IMR-90 (cell line): Measurements from ENCODE around the gene PCGF3. TPM values are rescaled to one million over a fixed set of nuclear protein-coding genes. Genes with fewer than 3 reads are reported as not detected.

Experiments used
- ATAC-seq: fragments of 200-7000 bp; cut with Tn5 transposase; 2 replicates; pipeline ENCODE4 v1.9.1; 2020; ENCODE audit warnings: low read depth, mild to moderate bottlenecking, moderate library complexity
- BruUV-seq: library from RNA; stranded (reverse); fragments of 400-500 nt; replicated peaks from 2 replicates; lab custom pipeline; 2021; lab: Mats Ljungman, UMichigan
- CTCF ChIA-PET: fragments of 300-600 bp; formaldehyde crosslinking; extraction: SDS; loops from one replicate; lab custom pipeline; 2021; ENCODE audit warnings: antibody characterized with exemption; lab: Yijun Ruan, JAX
- POLR2A ChIA-PET: fragments of 300-600 bp; sonication (Branson Sonifier 250); formaldehyde crosslinking; loops from one replicate; lab custom pipeline; 2022; ENCODE audit warnings: antibody characterized with exemption; ENCODE audit not compliant: unreplicated experiment; lab: Charles Lee
- DNase-seq: peaks from one replicate; pipeline ENCODE4 v3.0.0; 2013
- H2AFZ ChIP-seq: replicated peaks from 2 replicates; pipeline ENCODE3; 2013; ENCODE audit warnings: low read length, mild to moderate bottlenecking; ENCODE audit not compliant: poor library complexity
- H2AK5ac ChIP-seq: 2 replicates; pipeline ENCODE4 v1.6.1; 2013; ENCODE audit warnings: low read depth, low read length, inconsistent platforms
- H2AK9ac ChIP-seq: replicated peaks from 2 replicates; pipeline ENCODE3; 2013; ENCODE audit warnings: mild to moderate bottlenecking, low read depth, low read length, moderate library complexity; ENCODE audit not compliant: poor library complexity
- H2BK120ac ChIP-seq: 2 replicates; pipeline ENCODE4 v1.6.1; 2013; ENCODE audit warnings: low read depth, low read length, inconsistent platforms
- H2BK15ac ChIP-seq: 3 replicates; pipeline ENCODE4 v1.6.1; 2013; ENCODE audit warnings: low read depth, low read length, inconsistent platforms
- H2BK20ac ChIP-seq: 2 replicates; pipeline ENCODE4 v1.6.1; 2013; ENCODE audit warnings: low read depth, mild to moderate bottlenecking, inconsistent platforms, low read length, moderate library complexity
- H2BK5ac ChIP-seq: 2 replicates; pipeline ENCODE4 v1.6.1; 2013; ENCODE audit warnings: mild to moderate bottlenecking, low read depth, low read length, inconsistent platforms; ENCODE audit not compliant: poor library complexity, severe bottlenecking
- H3K14ac ChIP-seq: replicated peaks from 2 replicates; pipeline ENCODE4 v1.6.1; 2013; ENCODE audit warnings: low read depth, low read length, inconsistent platforms
- H3K18ac ChIP-seq: 2 replicates; pipeline ENCODE4 v1.6.1; 2013; ENCODE audit warnings: low read depth, low read length, control low read depth
- H3K23ac ChIP-seq: 2 replicates; pipeline ENCODE4 v1.6.1; 2013; ENCODE audit warnings: low read depth, low read length, inconsistent platforms
- H3K27ac ChIP-seq: 2 replicates; pipeline ENCODE4 v1.5.1; 2013; ENCODE audit warnings: mild to moderate bottlenecking, control low read depth, low read length; ENCODE audit not compliant: insufficient read depth
- H3K27me3 ChIP-seq: 2 replicates; pipeline ENCODE4 v1.6.1; 2013; ENCODE audit warnings: low read length; ENCODE audit not compliant: control insufficient read depth, insufficient read depth
- H3K36me3 ChIP-seq: 2 replicates; pipeline ENCODE4 v1.6.1; 2013; ENCODE audit warnings: low read length, mixed read lengths; ENCODE audit not compliant: control insufficient read depth, insufficient read depth
- H3K4ac ChIP-seq: 2 replicates; pipeline ENCODE4 v1.6.1; 2013; ENCODE audit warnings: low read depth, low read length, inconsistent platforms
- H3K4me1 ChIP-seq: 2 replicates; pipeline ENCODE4 v1.6.1; 2013; ENCODE audit warnings: low read length, mixed read lengths; ENCODE audit not compliant: control insufficient read depth, insufficient read depth
- H3K4me2 ChIP-seq: 2 replicates; pipeline ENCODE4 v1.6.1; 2013; ENCODE audit warnings: low read depth, mild to moderate bottlenecking, control low read depth, low read length, moderate library complexity
- H3K4me3 ChIP-seq: 2 replicates; pipeline ENCODE4 v1.5.1; 2013; ENCODE audit warnings: low read depth, mild to moderate bottlenecking, control low read depth, low read length, moderate library complexity; ENCODE audit not compliant: insufficient read depth
- H3K56ac ChIP-seq: 2 replicates; pipeline ENCODE4 v1.6.1; 2013; ENCODE audit warnings: low read length, inconsistent platforms; ENCODE audit not compliant: insufficient read depth; ENCODE audit errors: extremely low read depth
- H3K79me1 ChIP-seq, 2 experiments: 2 replicates each; pipeline ENCODE4 v1.6.1; 2013; ENCODE audit warnings: low read length in 2 of 2, inconsistent platforms in 1 of 2, low read depth in 1 of 2
- H3K9ac ChIP-seq: 2 replicates; pipeline ENCODE4 v1.6.1; 2013; ENCODE audit warnings: low read depth, low read length, control low read depth
- H3K9me1 ChIP-seq: 2 replicates; pipeline ENCODE4 v1.6.1; 2013; ENCODE audit warnings: low read length, inconsistent platforms; ENCODE audit not compliant: insufficient read depth
- H3K9me3 ChIP-seq: 2 replicates; pipeline ENCODE4 v1.6.1; 2013; ENCODE audit warnings: low read length; ENCODE audit not compliant: control insufficient read depth, insufficient read depth
- H4K20me1 ChIP-seq: 2 replicates; pipeline ENCODE4 v1.6.1; 2013; ENCODE audit warnings: low read length, inconsistent platforms; ENCODE audit not compliant: insufficient read depth
- H4K5ac ChIP-seq: 2 replicates; pipeline ENCODE4 v1.6.1; 2013; ENCODE audit warnings: mild to moderate bottlenecking, low read depth, low read length, control low read depth
- H4K8ac ChIP-seq, 2 experiments: 2 replicates each; pipeline ENCODE4 v1.6.1; 2013; ENCODE audit warnings: low read depth in 2 of 2, low read length in 2 of 2, control low read depth in 1 of 2, inconsistent platforms in 1 of 2
- H4K91ac ChIP-seq: 2 replicates; pipeline ENCODE4 v1.6.1; 2013; ENCODE audit warnings: low read depth, low read length, inconsistent platforms; ENCODE audit not compliant: insufficient read depth
- BHLHE40 ChIP-seq: fragments of 150-350 bp; IDR thresholded peaks from 2 replicates; pipeline ENCODE4 v1.6.1; 2016; ENCODE audit warnings: mild to moderate bottlenecking, low read depth, low read length
- FOS ChIP-seq: fragments of 150-350 bp; IDR thresholded peaks from 2 replicates; pipeline ENCODE4 v1.6.1; 2016; ENCODE audit warnings: low read depth, low read length
- MAFK ChIP-seq: IDR thresholded peaks from 2 replicates; pipeline ENCODE4 v1.6.1; 2012; ENCODE audit warnings: low read depth, low read length, improper control_type of control experiment
- MAZ ChIP-seq: IDR thresholded peaks from 2 replicates; pipeline ENCODE4 v1.6.1; 2012; ENCODE audit warnings: low read depth, mild to moderate bottlenecking, low read length, improper control_type of control experiment, moderate library complexity, borderline replicate concordance
- NFE2L2 ChIP-seq: fragments of 150-350 bp; IDR thresholded peaks from 2 replicates; pipeline ENCODE4 v1.6.1; 2016; ENCODE audit warnings: low read depth, mild to moderate bottlenecking, low read length
- RAD21 ChIP-seq: IDR thresholded peaks from 2 replicates; pipeline ENCODE4 v1.6.1; 2012; ENCODE audit warnings: low read length, improper control_type of control experiment
- RCOR1 ChIP-seq: IDR thresholded peaks from 2 replicates; pipeline ENCODE4 v1.6.1; 2012; ENCODE audit warnings: mild to moderate bottlenecking, low read length, improper control_type of control experiment; ENCODE audit not compliant: insufficient replicate concordance
- SMC3 ChIP-seq: fragments of 150-350 bp; IDR thresholded peaks from 2 replicates; pipeline ENCODE4 v1.6.1; 2016; ENCODE audit warnings: low read depth, mild to moderate bottlenecking, antibody characterized with exemption, low read length, moderate library complexity
- WGBS, 2 experiments: methylation state at CpG; one replicate each; pipeline versions ENCODE4 v1.1.5 to v1.1.7; 2013; ENCODE audit warnings: missing lambda C conversion rate in 2 of 2; ENCODE audit not compliant: insufficient read length in 1 of 2; ENCODE audit errors: extremely low coverage in 2 of 2; 5-methylcytosine and 5-hydroxymethylcytosine counted together
- dilution Hi-C: fragments of 300-500 bp; cut with HindIII; formaldehyde crosslinking; loops from one replicate; pipeline ENCODE4 v1.14.3; 2018; ENCODE audit warnings: low sequenced_read_pairs; ENCODE audit not compliant: unreplicated experiment
- in situ Hi-C: fragments of 300-500 bp; cut with MboI; formaldehyde crosslinking; loops from 3 replicates; pipeline ENCODE4 v1.14.3; 2019; ENCODE audit warnings: low sequenced_read_pairs, inconsistent platforms, mixed read lengths
- intact Hi-C: fragments of 100-400 bp; cut with micrococcal nuclease; formaldehyde crosslinking; loops from 2 replicates; pipeline ENCODE4 v1.10.0; 2022
- polyA plus RNA-seq, 3 experiments: library from polyadenylated mRNA; depleted of rRNA; stranded (reverse); fragments of >200 nt; gene quantifications; 2 replicates each; pipeline ENCODE4 v1.2.3, GENCODE V29; 2012; ENCODE audit warnings: low replicate concordance in 1 of 3
- total RNA-seq: library from RNA; depleted of rRNA; stranded (reverse); fragments of >200 nt; gene quantifications from 2 replicates; pipeline ENCODE4 v1.2.3, GENCODE V29; 2012
- TF ChIP-seq, protein P1 (sequence below): fragments of 150-350 bp; IDR thresholded peaks from 2 replicates; pipeline ENCODE4 v1.6.1; 2016; ENCODE audit warnings: low read depth, mild to moderate bottlenecking, low read length, moderate library complexity, borderline replicate concordance
- TF ChIP-seq, protein P2 (sequence below): conservative IDR thresholded peaks from 2 replicates; pipeline ENCODE4 v1.5.1; 2012; ENCODE audit warnings: mild to moderate bottlenecking, low read depth, low read length, improper control_type of control experiment

PCGF3 gene
- total and polyA plus RNA-seq, 2 of the 4 experiments (the other 2 are of a cell fraction) = 40.0 to 55.3 TPM

DNA sequence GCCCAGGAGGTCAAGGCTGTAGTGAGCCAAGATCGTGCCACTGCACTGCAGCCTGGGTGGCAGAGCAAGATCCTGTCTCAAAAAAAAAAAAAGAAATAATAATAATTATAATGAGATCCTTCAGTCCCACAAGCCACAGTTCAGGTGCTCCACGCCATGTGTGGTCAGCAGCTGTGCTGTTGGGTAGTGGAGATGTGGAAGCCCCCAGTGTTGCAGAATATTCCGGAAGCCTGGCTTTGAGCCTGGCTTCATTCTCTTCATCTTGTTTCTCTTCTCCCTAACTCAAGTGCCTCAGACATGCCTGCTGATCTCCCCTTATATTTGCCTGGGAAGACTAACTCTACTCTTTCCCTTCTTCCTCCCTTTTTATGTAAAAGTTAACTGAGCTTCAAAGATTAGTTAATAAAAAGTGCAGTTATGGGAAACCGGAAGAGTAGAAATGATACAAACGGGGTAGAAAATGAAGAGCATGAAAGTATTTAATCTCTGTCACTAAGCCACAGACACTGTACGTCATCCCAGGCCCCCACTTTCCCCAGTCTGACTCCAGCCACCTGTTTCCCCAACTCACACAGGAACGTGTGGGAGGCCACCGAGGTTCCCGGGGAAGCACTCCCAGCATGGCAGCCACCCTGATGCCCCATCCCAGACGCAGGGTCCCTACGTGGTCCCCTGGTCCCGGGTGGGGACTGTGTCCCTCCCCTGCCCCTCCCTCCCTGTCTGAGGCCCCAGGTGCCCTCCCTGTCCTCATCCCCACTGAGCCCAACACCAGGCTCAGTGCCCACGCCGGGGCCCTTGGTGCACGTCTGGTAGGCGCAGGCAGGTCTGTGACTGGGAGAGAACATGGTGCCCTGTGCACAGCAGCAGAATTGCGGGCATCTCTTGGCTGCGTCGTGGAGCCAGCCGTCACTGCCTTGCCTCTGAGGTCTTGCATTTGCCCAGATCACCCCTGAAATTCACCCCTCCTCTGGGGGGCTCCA lies 24.0 kb downstream of the PCGF3 start (continued):
- TF ChIP-seq, protein P1, sequence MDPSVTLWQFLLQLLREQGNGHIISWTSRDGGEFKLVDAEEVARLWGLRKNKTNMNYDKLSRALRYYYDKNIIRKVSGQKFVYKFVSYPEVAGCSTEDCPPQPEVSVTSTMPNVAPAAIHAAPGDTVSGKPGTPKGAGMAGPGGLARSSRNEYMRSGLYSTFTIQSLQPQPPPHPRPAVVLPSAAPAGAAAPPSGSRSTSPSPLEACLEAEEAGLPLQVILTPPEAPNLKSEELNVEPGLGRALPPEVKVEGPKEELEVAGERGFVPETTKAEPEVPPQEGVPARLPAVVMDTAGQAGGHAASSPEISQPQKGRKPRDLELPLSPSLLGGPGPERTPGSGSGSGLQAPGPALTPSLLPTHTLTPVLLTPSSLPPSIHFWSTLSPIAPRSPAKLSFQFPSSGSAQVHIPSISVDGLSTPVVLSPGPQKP = no peak

DNA sequence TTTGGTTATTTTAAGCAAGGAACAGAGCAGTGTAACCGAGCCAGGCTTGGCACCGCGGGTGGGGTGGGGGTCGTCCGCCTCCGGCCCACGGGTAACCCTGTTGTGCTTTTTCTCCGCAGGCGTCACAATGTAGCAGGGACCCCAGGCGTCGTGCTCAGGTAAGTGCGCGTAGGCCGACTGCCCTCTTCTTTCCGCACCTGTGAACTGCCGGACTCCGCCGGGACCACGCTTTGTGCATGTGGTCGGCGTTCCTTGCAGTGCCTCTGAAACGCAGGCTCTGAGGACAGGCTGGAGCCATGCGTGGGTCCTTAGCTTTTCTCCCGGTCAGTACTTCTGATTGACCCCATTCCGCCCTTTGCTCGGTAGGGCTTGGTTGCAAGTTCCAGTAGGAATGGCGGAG lies 24.9 kb downstream of the PCGF3 start:
- no peak overlapping the region for H2BK120ac ChIP-seq
- H2BK20ac ChIP-seq = no peak overlapping the region
- ChIA-PET POLR2A (no interaction called here), CTCF (no interaction called here)
- no peak overlapping the region for H3K4me2 ChIP-seq
- H2AK5ac ChIP-seq = no peak overlapping the region
- peaks cover 12% of the 10 kb centered on the region for H3K4me1 ChIP-seq
- no TSS peak for BruUV-seq
- no peak overlapping the region for H3K9ac ChIP-seq
- in situ Hi-C loops = no loop called here
- intact Hi-C loops = no loop called here
- H3K56ac ChIP-seq = no peak overlapping the region
- H2AFZ ChIP-seq = no peak overlapping the region
- no peak overlapping the region for H2BK15ac ChIP-seq
- peaks cover 59% of the 10 kb centered on the region for H4K20me1 ChIP-seq
- dilution Hi-C loops = no loop called here
- no peak overlapping the region for H2BK5ac ChIP-seq
- 94% methylated on average over 23 of the region's 27 CpGs; no CpG with 5 or more reads in 1 of the 2 experiments for WGBS, 2 experiments
- no peak overlapping the region for H3K14ac ChIP-seq
- no peak for DNase-seq
- peaks cover 42% of the 10 kb centered on the region for H3K36me3 ChIP-seq
- no peak overlapping the region for H3K23ac ChIP-seq
- no peaks in the 10 kb centered on the region for H3K27me3 ChIP-seq
- H3K9me3 ChIP-seq = no peaks in the 10 kb centered on the region
- no peak overlapping the region for H4K5ac ChIP-seq
- H4K91ac ChIP-seq = no peak overlapping the region
- peaks cover 9% of the 10 kb centered on the region for H3K9me1 ChIP-seq
- H3K4ac ChIP-seq = no peak overlapping the region
- TF ChIP-seq MAZ (no peak), FOS (no peak), RAD21 (no peak), NFE2L2 (no peak), SMC3 (no peak), BHLHE40 (no peak), MAFK (no peak), RCOR1 (no peak)
- TF ChIP-seq, protein P2, sequence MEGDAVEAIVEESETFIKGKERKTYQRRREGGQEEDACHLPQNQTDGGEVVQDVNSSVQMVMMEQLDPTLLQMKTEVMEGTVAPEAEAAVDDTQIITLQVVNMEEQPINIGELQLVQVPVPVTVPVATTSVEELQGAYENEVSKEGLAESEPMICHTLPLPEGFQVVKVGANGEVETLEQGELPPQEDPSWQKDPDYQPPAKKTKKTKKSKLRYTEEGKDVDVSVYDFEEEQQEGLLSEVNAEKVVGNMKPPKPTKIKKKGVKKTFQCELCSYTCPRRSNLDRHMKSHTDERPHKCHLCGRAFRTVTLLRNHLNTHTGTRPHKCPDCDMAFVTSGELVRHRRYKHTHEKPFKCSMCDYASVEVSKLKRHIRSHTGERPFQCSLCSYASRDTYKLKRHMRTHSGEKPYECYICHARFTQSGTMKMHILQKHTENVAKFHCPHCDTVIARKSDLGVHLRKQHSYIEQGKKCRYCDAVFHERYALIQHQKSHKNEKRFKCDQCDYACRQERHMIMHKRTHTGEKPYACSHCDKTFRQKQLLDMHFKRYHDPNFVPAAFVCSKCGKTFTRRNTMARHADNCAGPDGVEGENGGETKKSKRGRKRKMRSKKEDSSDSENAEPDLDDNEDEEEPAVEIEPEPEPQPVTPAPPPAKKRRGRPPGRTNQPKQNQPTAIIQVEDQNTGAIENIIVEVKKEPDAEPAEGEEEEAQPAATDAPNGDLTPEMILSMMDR = no peak
- TF ChIP-seq, protein P1 = no peak
- no peak overlapping the region for H3K18ac ChIP-seq
- H2AK9ac ChIP-seq = peak overlapping the region; percentile 28
- ATAC-seq = no peak
- no peak overlapping the region for H3K4me3 ChIP-seq
- no peak overlapping the region for H3K27ac ChIP-seq
- H3K79me1 ChIP-seq = peaks cover 15 to 58% of the 10 kb centered on the region in 2 experiments
- H4K8ac ChIP-seq = no peak overlapping the region
